NCI-H187 (cell line): Measurements from ENCODE around the gene C13orf42.
A peak's percentile ranks its signal among the peaks of the same experiment; 100 is the strongest.
"Not testable (repeated sequence)": the region's sequence is repeated elsewhere in the genome, so short reads cannot be mapped to it uniquely, and the experiment has no call there.

Experiments used
- DNase-seq, 2 experiments: peaks; one replicate each; lab custom pipeline; 2025; lab: John Stamatoyannopoulos, UW

Gene C13orf42

DNA sequence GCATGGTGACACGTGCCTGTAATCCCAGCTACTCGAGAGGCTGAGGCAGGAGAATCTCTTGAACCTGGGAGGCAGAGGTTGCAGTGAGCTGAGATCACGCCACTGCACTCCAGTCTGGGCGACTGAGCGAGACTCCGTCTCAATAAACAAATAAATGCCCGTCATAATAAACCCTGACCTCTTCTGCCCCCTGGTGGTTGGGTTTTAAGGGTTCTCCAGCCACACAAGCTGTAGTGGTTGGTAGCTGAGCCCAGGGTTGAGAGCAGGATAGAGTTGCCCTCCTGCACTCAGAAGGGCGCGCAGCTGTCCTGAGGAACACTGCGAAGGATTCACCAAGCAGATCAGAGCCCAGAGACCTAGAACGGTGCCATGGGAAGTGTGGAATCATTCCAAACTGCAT, 9.8 kb upstream of the C13orf42 start:
- not testable (repeated sequence) for DNase-seq

DNA sequence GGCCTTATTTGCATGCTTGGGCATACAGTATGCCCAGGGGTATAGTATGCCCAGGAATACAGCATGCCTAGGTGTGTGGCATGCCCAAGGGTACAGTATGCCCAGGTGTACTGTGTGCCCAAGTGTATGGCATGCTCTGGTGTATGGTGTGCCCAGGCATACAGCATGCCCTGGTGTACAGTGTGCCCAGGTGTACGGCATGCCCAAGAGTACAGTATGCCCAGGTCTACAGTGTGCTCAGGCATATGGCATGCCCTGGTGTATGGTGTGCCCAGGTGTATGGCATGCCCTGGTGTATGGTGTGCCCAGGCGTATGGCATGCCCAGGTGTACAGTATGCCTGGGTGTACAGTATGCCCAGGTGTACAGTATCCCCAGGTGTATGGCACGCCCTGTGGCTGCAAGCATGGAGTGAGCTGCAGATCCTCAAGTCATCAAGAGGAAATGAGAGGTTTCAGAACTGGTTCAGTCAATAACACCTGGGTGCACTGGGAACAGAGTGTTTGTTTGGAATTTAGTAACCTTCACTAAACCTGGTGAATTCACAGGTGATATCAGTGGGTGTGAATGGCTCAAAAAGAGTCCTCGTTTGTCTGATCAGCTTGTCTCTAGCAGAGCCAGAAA, 7.8 kb upstream of the C13orf42 start:
- DNase-seq = no peak

- DNase-seq = no peak
Measured at GRCh38 chr13:51113969-51114368, 2.9 kb upstream of the C13orf42 start.

- DNase-seq = no peak
Measured at GRCh38 chr13:51113186-51113881, 2.3 kb upstream of the C13orf42 start.

DNA sequence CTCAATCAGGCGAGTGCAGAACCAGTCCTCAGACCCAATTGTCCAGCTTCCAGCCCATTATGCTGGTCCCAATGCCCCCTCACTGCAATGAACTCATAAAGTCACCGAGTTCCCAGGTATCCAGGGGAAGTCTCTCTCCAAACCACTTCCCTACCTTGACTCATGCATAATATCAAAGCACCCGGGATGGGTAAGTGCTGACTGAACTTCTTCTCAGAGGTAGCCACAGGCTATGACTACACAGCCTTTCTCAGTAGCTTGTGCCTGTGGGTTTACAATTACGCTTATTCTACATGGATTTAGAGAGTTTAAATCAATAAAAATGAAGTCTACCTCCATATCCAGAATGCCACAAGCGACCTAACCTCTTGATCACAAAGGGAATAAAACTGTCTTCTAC, 1.7 kb upstream of the C13orf42 start:
- no peak for DNase-seq

DNA sequence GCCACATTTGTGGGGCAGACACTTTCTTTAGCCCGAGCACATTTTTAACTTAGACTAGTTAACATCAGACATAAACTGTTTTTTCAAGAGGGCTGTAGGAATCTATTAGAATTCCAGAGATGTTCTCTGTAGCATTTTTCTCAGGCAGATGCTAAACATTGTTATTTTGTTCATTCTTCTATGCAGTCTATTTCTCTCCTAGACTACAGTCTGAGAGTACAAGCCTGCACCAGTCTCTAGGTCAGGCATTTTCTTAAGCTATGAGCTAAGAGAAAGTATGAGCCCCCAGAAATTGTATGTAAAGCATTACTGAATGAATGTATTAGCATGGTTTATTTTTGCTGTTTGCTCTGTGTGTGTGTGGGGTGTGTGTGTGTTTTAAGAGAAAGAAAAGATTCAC, 923 bp upstream of the C13orf42 start:
- no peak for DNase-seq

GRCh38 chr13:51107996-51108395, 3.1 kb downstream of the C13orf42 start:
- DNase-seq = no peak

- DNase-seq = no peak
Measured at GRCh38 chr13:51105046-51105445, 6.0 kb downstream of the C13orf42 start.

- DNase-seq = no peak
Measured at GRCh38 chr13:51101636-51102235, 9.3 kb downstream of the C13orf42 start.

- no peak for DNase-seq
Measured at GRCh38 chr13:51097353-51098043, 13.6 kb downstream of the C13orf42 start.

GRCh38 chr13:51096131-51096530, 14.9 kb downstream of the C13orf42 start:
- no peak for DNase-seq

GRCh38 chr13:51093574-51093973, 17.5 kb downstream of the C13orf42 start:
- no peak for DNase-seq

- no peak for DNase-seq
Measured at GRCh38 chr13:51091839-51092238, 19.2 kb downstream of the C13orf42 start.

GRCh38 chr13:51083706-51084105, 27.4 kb downstream of the C13orf42 start:
- DNase-seq = no peak

DNA sequence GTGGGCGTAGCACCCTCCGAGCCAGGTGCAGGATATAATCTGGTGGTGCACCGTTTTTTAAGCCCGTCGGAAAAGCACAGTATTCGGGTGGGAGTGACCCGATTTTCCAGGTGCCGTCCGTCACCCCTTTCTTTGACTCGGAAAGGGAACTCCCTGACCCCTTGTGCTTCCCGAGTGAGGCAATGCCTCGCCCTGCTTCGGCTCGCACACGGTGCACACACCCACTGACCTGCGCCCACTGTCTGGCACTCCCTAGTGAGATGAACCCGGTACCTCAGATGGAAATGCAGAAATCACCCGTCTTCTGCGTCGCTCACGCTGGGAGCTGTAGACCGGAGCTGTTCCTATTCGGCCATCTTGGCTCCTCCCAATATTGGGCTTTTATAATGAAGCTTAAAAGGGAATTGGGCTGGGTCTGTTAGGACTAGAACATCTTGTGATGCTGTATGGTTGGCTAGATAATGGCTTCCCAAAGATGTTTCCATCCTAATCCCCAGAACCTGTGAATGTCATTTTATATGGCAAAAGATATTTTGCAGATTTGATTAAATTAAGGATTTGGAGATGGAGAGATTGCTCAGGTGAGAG, 30.5 kb downstream of the C13orf42 start:
- not testable (repeated sequence) for DNase-seq

DNA sequence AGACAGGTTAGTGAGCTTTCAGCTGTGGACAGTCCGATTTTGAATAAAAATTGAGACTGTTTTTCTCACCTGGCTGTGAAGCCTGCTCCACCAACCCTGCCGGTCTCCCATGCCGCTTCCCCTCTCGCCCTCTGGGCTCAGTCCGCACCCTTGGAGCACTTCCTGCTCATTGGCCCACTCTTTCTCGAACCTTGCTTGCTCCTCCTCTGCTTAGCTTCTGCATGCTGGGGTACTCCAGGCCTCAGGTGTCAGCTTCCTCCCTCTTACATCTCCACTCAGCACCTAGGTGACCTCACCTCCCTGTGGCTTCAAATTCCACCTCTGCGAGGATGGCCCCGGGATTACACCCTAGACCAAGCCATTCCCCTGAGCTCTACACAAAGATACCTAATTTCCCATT, 39.6 kb downstream of the C13orf42 start:
- no peak for DNase-seq

- DNase-seq = peak; percentile 75 to 91
Measured at GRCh38 chr13:51070005-51070649, 40.9 kb downstream of the C13orf42 start.

GRCh38 chr13:51068501-51068900, 42.6 kb downstream of the C13orf42 start:
- no peak for DNase-seq

GRCh38 chr13:51067706-51068105, 43.4 kb downstream of the C13orf42 start:
- no peak for DNase-seq

DNA sequence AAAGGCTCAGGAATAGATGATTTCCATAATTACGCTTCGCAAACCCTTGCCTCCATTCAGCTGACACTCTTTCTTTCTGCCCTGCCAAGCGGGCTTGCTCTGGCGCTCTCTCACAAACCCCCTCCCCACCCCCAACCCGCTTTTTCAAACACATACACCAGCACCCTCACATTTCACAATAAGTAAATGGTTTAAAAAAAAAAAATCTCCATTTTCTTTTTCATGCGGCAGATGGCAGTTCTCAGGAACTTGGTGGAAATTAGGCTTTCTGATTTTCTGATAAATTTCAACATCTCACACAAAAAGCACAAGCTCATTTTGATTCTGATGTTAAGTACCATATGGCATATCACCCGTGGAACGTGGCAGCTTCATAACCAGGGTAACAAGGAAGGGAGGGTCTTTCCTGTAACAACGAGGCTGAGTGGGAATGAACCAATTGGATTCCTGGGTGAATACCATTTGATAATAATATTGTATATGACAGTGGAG, 43.8 kb downstream of the C13orf42 start:
- no peak for DNase-seq

GRCh38 chr13:51066091-51066831, 44.8 kb downstream of the C13orf42 start:
- DNase-seq = no peak
